ENCODE results near the gene CUEDC1. TPM values are rescaled to one million over a fixed set of nuclear protein-coding genes. Genes with fewer than 3 reads are reported as not detected.

The CUEDC1 gene
- total and polyA plus RNA-seq, 9 of the 15 experiments (the other 6 are each of a cell fraction or from before 2014, with no cell fraction given): 0.20 to 4.1 (median 1.6) TPM; not detected in 1

DNA sequence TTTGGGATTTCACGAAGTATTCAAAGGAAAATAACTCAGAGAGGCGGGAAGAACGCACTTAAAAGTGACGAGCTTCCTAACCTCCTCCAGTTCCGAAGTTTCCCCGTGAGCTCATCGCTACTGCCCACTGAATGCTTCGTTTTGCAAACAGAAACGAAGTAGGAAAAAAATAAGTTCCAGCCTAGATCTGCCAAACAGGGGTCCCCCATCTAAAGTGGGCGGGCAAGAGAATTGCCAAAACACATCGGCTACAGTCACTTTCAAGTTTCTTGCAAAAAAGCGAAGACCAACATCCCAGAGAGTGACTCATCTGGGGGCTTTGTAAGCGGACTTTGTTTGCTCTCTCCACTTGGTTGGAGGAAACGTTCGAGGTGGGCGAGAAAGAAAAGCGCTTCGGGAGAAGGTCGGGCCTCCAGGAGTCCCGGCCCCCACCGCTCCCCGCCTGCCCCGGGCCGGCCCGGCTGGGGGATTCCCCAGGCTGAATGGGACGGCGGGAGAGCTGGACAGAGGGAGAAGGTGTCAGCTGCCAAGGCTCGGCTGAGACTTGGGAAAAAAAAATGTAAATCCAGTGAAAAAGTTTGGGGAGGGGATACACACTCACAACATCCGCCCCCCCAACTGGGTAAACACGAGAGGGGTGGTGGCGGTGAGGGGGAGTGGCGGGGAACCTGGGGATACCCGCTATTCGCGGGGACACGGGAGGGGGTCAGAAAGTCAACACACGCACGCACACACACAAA, 31.8 kb upstream of the CUEDC1 start (continued):
- TF ChIP-seq ETS2 (tag; IDR thresholded peaks at IDR 0.05; ENCODE audit: borderline replicate concordance, poor library complexity, severe bottlenecking): no peak
- TF ChIP-seq BACH1 (tag; IDR thresholded peaks at IDR 0.05): no peak
- TF ChIP-seq TBL1XR1 (IDR thresholded peaks at IDR 0.05; ENCODE audit: low read length in 2 of 2): no peak
- TF ChIP-seq SMARCE1 (IDR thresholded peaks at IDR 0.05): 0 out of 2 replicates have a peak, but pooled peaks have one; percentile 19
- no peak for TF ChIP-seq SRSF7 (optimal IDR thresholded peaks at IDR 0.05; ENCODE audit: low read depth, low read length)
- no peak for TF ChIP-seq TRIM24 (IDR thresholded peaks at IDR 0.05)
- no peak for TF ChIP-seq ARHGAP35 (IDR thresholded peaks at IDR 0.05; ENCODE audit: partially characterized antibody)
- TF ChIP-seq CC2D1A (IDR thresholded peaks at IDR 0.05): no peak
- TF ChIP-seq YBX1 (IDR thresholded peaks at IDR 0.05): no peak
- TF ChIP-seq, protein P1, sequence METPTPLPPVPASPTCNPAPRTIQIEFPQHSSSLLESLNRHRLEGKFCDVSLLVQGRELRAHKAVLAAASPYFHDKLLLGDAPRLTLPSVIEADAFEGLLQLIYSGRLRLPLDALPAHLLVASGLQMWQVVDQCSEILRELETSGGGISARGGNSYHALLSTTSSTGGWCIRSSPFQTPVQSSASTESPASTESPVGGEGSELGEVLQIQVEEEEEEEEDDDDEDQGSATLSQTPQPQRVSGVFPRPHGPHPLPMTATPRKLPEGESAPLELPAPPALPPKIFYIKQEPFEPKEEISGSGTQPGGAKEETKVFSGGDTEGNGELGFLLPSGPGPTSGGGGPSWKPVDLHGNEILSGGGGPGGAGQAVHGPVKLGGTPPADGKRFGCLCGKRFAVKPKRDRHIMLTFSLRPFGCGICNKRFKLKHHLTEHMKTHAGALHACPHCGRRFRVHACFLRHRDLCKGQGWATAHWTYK (CRISPR knock-in tag; IDR thresholded peaks at IDR 0.05): no peak
- TF ChIP-seq CHD1 (IDR thresholded peaks at IDR 0.05; ENCODE audit: low read length): peak; percentile 30
- no peak for TF ChIP-seq ZNF445 (CRISPR knock-in tag; IDR thresholded peaks at IDR 0.05; ENCODE audit: low read depth)
- no peak for TF ChIP-seq ESRRB (CRISPR knock-in tag; IDR thresholded peaks at IDR 0.05; ENCODE audit: borderline replicate concordance)
- TF ChIP-seq TFAM (CRISPR knock-in tag; conservative IDR thresholded peaks at IDR 0.05): no peak
- no peak for TF ChIP-seq RBM17 (IDR thresholded peaks at IDR 0.05; ENCODE audit: borderline replicate concordance, low read depth, low read length)
- TF ChIP-seq, protein P2, sequence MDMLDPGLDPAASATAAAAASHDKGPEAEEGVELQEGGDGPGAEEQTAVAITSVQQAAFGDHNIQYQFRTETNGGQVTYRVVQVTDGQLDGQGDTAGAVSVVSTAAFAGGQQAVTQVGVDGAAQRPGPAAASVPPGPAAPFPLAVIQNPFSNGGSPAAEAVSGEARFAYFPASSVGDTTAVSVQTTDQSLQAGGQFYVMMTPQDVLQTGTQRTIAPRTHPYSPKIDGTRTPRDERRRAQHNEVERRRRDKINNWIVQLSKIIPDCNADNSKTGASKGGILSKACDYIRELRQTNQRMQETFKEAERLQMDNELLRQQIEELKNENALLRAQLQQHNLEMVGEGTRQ (CRISPR knock-in tag; IDR thresholded peaks at IDR 0.05): no peak
- TF ChIP-seq SPI1 (IDR thresholded peaks at IDR 0.05; ENCODE audit: borderline replicate concordance, low read depth, low read length): no peak
- TF ChIP-seq, protein P3, sequence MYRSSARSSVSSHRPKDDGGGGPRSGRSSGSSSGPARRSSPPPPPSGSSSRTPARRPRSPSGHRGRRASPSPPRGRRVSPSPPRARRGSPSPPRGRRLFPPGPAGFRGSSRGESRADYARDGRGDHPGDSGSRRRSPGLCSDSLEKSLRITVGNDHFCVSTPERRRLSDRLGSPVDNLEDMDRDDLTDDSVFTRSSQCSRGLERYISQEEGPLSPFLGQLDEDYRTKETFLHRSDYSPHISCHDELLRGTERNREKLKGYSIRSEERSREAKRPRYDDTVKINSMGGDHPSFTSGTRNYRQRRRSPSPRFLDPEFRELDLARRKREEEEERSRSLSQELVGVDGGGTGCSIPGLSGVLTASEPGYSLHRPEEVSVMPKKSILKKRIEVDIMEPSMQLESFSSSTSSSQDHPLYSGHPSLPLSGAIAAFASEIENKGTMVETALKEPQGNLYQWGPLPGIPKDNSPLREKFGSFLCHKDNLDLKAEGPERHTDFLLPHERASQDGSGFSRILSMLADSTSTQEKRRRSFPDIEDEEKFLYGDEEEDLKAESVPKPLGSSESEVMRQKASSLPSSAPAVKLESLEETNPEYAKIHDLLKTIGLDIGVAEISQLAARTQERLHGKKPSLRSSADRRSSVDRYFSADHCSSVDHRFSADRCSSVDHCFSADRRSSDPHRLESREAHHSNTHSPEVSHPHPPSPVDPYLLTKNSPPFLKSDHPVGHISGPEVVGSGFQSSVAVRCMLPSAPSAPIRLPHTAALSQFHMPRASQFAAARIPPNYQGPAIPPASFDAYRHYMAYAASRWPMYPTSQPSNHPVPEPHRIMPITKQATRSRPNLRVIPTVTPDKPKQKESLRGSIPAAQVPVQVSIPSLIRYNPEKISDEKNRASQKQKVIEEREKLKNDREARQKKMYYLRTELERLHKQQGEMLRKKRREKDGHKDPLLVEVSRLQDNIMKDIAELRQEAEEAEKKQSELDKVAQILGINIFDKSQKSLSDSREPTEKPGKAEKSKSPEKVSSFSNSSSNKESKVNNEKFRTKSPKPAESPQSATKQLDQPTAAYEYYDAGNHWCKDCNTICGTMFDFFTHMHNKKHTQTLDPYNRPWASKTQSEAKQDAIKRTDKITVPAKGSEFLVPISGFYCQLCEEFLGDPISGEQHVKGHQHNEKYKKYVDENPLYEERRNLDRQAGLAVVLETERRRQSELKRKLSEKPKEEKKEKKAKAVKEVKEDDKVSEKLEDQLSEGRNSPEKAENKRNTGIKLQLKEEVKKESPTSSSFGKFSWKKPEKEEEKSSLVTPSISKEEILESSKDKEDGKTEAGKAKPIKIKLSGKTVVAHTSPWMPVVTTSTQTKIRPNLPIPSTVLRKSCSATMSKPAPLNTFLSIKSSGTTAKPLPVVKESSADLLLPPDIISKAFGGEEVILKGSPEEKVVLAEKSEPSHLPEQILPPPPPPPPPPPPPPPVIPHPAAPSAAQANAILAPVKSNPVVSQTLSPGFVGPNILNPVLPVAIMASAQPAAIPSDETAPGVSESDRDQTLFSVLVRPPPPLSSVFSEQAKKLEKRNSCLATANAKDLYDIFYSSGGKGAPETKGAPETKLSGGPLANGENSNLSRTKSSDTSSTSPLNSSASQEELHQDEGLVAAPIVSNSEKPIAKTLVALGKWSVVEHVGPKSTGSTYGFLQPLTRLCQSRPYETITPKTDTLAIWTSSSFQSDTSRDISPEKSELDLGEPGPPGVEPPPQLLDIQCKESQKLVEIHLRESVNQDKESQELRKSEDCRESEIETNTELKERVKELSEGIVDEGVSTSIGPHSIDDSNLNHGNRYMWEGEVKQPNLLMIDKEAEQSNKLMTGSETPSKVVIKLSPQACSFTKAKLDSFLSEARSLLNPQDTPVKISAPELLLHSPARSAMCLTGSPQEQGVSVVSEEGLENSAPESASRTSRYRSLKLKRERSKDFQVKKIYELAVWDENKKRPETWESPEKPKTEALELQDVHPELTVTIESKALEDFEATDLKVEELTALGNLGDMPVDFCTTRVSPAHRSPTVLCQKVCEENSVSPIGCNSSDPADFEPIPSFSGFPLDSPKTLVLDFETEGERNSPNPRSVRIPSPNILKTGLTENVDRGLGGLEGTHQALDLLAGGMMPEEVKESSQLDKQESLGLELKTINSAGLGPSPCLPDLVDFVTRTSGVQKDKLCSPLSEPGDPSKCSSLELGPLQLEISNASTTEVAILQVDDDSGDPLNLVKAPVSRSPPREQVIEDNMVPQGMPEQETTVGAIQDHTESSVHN (IDR thresholded peaks at IDR 0.05; ENCODE audit: borderline replicate concordance in 1 of 2, low read depth in 1 of 2): no peak
- no peak for TF ChIP-seq NFE2 (IDR thresholded peaks at IDR 0.05; ENCODE audit: low read depth)
